ENCODE data around the gene RNF208. TPM values are rescaled to one million over a fixed set of nuclear protein-coding genes. Genes with fewer than 3 reads are reported as not detected.

The RNF208 gene
- total and polyA plus RNA-seq, 9 of the 15 experiments (the other 6 are each of a cell fraction or from before 2014, with no cell fraction given), result 0.15 to 6.9 (median 0.50) TPM; not detected in 2

DNA sequence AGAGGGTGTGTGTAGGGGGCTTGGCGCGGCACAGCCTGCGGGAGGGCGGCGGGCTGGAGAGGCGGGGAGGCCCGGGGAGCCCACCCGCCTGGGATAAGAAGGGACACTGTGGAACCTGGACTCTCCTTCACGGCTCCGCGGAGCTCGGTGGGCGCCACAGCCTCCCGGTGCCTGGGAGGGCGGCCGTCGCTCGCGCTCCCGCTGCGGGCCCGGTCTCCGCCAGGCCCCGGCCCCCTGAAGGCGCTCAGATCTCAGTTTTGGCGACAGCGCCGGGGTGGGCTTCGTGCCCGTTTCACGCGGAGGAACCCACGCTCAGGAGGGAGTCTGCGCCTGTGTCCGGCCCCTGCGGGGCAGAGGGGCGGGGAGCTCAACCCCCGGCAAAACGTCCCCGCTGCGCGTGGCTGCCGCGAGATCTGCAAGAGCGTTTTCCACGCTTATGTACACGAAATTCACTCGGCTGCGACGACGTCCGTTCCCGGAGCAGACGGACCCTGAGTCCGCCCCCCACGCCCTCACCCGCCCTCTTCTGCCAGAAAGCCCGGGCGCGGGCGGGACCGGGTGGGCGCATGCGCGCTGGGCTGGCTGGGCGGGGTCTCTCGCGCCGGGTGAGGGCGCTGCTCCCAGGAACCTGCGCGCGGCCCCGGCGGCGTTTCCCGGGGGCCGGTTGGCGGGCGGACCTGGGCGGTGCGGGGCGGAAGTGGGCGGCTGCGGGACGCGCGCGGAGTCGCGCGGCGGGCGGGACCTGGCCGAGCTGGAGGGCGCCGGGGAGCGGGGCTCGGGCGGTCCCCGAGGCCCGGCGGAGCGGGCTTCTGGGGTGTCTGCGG lies 32.8 kb upstream of the RNF208 start, which contains the start of gene NELFB (continued):
- TF ChIP-seq, protein P1, sequence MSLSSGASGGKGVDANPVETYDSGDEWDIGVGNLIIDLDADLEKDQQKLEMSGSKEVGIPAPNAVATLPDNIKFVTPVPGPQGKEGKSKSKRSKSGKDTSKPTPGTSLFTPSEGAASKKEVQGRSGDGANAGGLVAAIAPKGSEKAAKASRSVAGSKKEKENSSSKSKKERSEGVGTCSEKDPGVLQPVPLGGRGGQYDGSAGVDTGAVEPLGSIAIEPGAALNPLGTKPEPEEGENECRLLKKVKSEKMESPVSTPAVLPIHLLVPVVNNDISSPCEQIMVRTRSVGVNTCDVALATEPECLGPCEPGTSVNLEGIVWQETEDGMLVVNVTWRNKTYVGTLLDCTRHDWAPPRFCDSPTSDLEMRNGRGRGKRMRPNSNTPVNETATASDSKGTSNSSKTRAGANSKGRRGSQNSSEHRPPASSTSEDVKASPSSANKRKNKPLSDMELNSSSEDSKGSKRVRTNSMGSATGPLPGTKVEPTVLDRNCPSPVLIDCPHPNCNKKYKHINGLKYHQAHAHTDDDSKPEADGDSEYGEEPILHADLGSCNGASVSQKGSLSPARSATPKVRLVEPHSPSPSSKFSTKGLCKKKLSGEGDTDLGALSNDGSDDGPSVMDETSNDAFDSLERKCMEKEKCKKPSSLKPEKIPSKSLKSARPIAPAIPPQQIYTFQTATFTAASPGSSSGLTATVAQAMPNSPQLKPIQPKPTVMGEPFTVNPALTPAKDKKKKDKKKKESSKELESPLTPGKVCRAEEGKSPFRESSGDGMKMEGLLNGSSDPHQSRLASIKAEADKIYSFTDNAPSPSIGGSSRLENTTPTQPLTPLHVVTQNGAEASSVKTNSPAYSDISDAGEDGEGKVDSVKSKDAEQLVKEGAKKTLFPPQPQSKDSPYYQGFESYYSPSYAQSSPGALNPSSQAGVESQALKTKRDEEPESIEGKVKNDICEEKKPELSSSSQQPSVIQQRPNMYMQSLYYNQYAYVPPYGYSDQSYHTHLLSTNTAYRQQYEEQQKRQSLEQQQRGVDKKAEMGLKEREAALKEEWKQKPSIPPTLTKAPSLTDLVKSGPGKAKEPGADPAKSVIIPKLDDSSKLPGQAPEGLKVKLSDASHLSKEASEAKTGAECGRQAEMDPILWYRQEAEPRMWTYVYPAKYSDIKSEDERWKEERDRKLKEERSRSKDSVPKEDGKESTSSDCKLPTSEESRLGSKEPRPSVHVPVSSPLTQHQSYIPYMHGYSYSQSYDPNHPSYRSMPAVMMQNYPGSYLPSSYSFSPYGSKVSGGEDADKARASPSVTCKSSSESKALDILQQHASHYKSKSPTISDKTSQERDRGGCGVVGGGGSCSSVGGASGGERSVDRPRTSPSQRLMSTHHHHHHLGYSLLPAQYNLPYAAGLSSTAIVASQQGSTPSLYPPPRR (CRISPR knock-in tag; IDR thresholded peaks at IDR 0.05; ENCODE audit: borderline replicate concordance), result no peak
- no peak for TF ChIP-seq ZNF165 (CRISPR knock-in tag; IDR thresholded peaks at IDR 0.05; ENCODE audit: borderline replicate concordance)
- peak; percentile 4; the same call in 1 of the 2 replicates for TF ChIP-seq BCOR (IDR thresholded peaks at IDR 0.05)
- peak; percentile 67 for TF ChIP-seq CREM (IDR thresholded peaks at IDR 0.05; ENCODE audit: low read depth)
- no peak for TF ChIP-seq SRSF9 (IDR thresholded peaks at IDR 0.05; ENCODE audit: borderline replicate concordance, low read depth, low read length)
- TF ChIP-seq HMG20A (CRISPR knock-in tag; conservative IDR thresholded peaks at IDR 0.05), result no peak
- TF ChIP-seq, protein P2, sequence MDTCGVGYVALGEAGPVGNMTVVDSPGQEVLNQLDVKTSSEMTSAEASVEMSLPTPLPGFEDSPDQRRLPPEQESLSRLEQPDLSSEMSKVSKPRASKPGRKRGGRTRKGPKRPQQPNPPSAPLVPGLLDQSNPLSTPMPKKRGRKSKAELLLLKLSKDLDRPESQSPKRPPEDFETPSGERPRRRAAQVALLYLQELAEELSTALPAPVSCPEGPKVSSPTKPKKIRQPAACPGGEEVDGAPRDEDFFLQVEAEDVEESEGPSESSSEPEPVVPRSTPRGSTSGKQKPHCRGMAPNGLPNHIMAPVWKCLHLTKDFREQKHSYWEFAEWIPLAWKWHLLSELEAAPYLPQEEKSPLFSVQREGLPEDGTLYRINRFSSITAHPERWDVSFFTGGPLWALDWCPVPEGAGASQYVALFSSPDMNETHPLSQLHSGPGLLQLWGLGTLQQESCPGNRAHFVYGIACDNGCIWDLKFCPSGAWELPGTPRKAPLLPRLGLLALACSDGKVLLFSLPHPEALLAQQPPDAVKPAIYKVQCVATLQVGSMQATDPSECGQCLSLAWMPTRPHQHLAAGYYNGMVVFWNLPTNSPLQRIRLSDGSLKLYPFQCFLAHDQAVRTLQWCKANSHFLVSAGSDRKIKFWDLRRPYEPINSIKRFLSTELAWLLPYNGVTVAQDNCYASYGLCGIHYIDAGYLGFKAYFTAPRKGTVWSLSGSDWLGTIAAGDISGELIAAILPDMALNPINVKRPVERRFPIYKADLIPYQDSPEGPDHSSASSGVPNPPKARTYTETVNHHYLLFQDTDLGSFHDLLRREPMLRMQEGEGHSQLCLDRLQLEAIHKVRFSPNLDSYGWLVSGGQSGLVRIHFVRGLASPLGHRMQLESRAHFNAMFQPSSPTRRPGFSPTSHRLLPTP (IDR thresholded peaks at IDR 0.05; ENCODE audit: borderline replicate concordance, extremely low read depth, insufficient read length), result no peak
- no peak for TF ChIP-seq ARNT (IDR thresholded peaks at IDR 0.05)
- no peak for TF ChIP-seq ZC3H8 (IDR thresholded peaks at IDR 0.05)
- TF ChIP-seq ZBTB11 (CRISPR knock-in tag; IDR thresholded peaks at IDR 0.05), result peak; percentile 98 to 100 (median 99)

Measured in K562 (cell line).